ENCODE data around the gene FCHO1.
A peak's percentile ranks its signal among the peaks of the same experiment; 100 is the strongest.

The FCHO1 gene, protein sequence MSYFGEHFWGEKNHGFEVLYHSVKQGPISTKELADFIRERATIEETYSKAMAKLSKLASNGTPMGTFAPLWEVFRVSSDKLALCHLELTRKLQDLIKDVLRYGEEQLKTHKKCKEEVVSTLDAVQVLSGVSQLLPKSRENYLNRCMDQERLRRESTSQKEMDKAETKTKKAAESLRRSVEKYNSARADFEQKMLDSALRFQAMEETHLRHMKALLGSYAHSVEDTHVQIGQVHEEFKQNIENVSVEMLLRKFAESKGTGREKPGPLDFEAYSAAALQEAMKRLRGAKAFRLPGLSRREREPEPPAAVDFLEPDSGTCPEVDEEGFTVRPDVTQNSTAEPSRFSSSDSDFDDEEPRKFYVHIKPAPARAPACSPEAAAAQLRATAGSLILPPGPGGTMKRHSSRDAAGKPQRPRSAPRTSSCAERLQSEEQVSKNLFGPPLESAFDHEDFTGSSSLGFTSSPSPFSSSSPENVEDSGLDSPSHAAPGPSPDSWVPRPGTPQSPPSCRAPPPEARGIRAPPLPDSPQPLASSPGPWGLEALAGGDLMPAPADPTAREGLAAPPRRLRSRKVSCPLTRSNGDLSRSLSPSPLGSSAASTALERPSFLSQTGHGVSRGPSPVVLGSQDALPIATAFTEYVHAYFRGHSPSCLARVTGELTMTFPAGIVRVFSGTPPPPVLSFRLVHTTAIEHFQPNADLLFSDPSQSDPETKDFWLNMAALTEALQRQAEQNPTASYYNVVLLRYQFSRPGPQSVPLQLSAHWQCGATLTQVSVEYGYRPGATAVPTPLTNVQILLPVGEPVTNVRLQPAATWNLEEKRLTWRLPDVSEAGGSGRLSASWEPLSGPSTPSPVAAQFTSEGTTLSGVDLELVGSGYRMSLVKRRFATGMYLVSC
- 55.1 to 96.7 (median 84.1) reads per million in 4 donors for total RNA-seq

DNA sequence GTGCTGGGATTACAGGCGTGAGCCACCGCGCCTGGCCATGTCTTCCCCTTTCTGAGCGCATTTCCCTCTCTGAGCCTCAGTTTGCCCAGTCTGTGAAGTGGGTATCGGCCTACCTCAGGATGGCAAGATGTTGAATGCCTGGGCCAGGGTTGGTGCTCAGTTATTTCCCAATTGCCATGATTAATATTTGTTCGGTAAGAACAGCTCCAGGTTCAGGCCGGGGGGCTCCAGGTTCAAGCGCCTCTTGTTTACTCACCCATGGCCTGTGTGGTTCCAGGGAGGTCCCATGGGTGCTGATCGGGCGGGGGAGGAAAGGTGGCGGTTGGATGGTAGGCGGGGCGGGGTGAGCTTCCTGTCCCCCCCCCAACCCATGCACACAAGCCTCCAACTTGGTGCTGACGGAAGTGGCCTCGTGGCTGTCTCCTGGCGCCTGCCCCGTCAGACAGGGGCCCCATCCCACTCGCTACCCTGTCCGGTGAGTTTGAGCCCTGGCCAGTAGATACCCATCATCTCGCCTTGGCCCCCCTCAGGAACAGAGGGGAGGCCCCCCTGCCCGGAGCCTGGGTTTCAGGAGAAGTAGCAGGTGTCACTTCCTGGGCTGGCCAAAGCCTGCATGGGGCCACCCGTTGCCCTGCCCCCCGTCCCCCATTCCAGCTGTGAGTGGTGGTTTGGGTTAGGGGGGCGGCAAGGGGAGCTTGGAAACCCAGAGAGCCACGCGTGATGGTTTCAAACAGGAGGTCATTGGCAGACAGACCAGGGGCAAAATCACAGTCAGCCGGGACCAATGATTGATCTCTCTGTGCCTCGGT, at the start of gene FCHO1:
Gene FCHO1 (plus strand): TSS at position 375 of the 809 bp plus-strand sequence. CDS start 3,688 bp downstream, outside the sequence.
- DNase-seq: peak; percentile 72 to 91 (median 80)

DNA sequence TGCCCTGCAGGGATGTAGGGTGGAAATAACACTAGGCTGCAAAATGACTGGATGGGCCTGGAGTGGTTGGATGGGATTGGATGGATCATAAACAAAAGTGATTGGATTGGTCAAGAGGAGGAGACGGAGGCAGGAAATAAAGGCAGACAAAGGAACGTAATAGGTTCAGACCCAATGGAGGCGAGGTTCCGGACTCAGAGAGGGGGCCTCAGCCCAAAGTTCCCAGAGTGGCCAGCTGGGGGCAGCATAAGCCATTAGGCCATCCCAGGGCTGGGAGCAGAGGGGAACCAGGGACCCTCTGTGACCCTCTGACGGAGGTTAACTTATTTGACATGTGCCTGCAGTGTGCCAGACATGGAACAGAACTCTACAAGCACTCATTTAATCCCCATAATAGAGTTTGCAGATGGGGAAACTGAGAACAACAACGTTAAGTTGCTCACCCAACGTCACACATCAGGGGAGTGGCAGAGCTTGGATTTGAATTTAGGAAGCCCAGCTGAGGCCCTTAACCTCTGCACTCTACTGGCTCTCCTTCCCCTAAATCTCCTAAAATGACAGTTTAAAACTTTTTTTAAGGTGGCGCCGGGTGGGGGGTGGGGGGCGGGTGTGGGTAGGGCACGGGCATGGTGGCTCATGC, 47.3 kb upstream of the FCHO1 start:
- DNase-seq: peak; percentile 37 to 69 (median 49)

DNA sequence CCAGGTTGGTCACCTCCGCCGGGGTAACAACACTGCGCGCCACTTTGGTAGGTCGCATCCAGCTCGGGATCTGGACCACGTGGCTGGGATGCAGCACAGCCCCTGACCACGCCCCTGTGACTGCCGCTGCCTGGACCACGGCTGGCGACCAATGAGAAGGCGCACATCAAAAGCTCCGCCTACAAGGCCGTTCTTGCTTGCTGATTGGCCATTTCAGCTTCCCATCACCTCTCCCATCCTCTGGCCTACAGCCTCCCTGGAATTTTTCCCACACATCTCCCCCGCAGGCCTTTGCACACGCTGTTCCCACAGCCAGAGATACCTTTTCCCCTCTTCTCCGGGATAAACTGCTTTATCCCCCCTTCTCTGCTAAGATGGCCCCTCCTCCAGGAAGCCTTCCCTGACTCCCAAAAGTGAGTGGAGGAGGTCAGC, 44.5 kb upstream of the FCHO1 start:
- no peak for DNase-seq

DNA sequence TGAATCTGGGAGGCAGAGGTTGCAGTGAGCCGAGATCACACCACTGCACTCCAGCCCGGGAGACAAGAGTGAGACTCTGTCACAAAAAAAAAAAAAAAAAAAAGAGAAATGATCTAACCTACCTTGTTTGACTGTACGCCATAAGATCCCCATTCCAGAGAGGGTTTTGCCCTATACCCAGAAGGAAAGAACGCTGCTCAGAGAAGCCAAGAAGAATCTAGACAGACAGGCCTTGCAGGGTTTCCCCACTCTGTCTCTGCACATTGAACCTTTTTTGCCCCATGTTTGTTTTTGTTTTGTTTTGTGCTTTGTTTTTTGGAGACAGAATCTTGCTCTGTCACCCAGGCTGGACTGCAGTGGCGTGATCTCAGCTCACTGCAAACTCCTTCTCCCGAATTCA, 39.4 kb upstream of the FCHO1 start:
- no peak for DNase-seq

DNA sequence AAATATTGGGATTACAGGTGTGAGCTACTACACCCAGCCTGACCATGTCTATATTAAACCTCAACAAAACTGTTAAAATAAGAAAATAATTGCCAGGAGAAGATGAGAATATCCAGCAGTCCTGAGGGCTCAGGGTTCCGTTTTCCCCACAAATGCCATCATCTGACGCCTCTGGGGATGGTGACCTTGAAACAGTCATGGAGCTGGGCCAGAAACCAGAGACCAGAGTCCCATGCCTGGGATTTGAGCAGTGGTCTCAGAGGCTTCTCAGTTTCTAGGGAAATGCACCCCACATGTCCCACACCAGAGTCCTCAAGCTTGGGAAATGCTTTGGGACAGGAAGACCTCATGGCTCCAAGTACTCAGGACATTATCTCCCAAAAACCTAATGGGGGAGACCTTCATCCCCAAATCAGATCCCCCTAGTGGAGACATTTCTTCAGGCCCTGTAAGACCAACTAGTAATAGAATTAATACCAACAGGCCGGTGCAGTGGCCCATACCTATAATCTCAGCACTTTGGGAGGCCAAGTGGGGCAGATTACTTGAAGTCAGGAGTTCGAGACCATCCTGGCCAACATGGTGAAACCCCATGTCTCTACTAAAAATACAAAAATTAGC, 34.9 kb upstream of the FCHO1 start:
- DNase-seq: no peak

DNA sequence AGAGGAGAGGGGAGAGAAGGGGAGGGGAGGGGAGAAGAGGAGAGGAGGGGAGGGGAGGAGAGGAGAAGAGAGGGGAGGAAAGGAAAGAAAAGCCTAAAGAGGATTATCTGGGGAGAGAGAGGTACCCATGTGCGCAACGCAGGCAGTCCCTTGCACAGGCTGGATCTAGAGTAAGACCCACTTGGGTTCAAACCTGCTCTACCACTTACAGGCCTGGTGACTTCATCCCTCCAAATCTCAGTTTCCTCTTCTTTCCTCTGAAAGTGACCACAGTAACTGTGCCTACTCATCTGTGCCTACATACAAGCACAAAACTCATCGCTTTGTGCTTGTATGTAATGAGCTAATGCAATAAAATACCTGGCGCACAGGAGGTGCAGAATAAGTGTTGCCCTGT, 32.7 kb upstream of the FCHO1 start:
- DNase-seq: peak in 1 of 5 donors; percentile 35

- peak in 4 of 5 donors; percentile 46 to 69 (median 56) for DNase-seq
Measured at GRCh38 chr19:17718947-17719711, 32.1 kb upstream of the FCHO1 start, which contains the start of gene MAP1S. Gene MAP1S, plus strand, starts transcription at chr19:17719480. Its CDS starts 23 bp downstream, at chr19:17719503.

DNA sequence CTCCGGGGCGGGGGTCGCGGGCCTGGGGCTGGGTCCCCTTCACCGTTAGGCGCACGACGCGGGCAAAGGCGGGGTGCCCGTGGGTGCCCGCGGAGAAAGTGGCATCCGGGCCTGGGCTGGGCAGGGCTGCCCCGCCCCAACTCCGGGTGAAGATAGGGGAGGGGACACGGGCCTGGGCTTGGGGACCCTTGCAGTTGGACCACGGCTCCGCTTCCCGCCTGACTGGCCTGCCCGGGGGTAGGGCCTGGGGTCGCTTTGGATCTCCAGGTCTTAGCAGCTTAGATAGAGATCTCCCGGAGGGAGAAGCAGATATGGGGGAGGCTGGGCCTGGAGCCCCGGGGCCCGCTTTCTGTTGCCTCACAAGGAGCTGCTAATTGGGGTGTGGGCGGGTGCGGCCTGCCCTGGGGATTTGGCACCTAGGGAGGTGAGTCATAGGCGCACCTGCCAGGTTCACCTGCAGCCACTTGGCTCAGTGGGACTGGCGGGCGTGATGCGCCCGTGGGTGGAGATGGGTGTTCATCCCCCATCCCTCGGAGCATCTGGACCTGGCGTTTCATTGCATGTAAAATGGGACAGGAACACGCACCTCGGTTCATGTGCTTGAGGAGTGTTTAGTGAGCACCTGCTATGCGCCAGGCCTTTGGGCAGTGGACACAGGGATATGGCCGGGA, 31.4 kb upstream of the FCHO1 start:
- DNase-seq: peak in 1 of 5 donors; percentile 18

DNA sequence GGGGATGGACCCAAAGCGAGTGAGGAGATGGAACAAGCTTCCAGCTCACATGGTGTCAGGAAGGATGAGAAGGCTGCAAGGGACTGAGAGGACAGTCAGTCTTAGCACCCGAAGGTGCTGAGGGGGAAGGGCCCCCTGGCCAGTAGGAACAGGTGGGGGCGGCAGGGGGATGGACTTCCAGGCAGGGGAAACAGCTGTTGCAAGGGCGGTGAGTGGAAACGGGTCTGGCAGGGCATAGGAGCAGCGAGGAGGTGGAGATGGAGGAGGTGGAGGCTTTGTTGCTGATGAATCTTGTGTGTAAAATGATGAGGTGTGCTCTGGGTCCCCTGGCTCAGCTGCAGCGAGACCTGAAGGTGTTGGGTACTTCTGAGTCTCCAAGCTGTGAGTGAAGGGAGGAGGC, 30.8 kb upstream of the FCHO1 start:
- DNase-seq: no peak

DNA sequence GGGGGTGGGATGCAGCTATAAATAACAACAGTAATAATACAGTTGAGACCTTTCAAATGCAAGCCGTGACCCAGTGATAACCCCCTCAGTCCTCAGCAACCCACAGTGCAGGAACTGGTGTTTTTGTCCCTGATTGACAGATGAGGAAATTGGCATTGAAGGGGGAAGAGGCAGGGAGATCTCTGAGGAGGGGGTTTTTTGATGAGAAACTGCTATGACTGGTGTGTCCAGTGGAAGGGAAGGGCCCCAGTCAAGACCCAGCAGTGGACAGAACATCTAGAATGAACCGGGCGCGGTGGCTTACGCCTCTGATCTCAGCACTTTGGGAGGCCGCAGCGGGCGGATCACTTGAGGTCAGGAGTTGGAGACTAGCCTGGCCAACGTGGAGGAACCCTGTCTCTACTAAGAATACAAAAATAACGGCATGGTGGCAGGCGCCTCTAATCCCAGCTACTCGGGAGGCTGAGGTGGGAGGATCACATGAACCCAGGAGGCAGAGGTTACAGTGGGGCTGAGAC, 30.1 kb upstream of the FCHO1 start:
- DNase-seq: no peak

GRCh38 chr19:17721821-17722220, 29.5 kb upstream of the FCHO1 start:
- no peak for DNase-seq

DNA sequence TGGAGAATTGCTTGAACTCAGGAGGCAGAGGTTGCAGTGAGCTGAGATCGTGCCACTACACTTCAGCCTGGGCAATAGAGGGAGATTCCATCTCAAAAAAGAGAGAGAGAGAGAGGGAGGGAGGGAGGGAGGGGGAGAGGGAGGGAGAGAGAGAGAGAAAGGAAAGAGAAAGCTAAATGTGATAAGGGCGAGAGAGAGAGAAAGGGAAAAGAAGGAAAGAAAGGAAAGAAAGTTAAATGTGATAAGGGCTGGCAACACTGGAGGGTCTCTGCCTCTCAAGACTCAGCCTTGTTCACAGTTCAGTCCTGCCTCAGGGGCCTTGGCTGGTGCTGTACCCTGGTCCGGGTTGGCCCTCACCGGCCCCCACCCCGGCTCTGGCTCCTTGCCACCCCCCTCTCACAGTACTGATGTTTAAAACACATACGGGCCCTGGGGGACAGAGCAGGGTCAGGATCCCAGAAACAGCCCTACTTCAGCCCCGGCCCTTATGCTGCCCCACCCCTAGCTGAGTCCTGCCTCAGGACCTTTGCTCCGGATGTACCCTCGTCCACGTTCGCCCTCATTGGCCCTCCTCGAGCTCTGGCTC, 28.5 kb upstream of the FCHO1 start:
- DNase-seq: no peak

- DNase-seq: no peak
Measured at GRCh38 chr19:17724655-17725054, 26.6 kb upstream of the FCHO1 start.

GRCh38 chr19:17725422-17726078, 25.7 kb upstream of the FCHO1 start:
- no peak for DNase-seq

DNA sequence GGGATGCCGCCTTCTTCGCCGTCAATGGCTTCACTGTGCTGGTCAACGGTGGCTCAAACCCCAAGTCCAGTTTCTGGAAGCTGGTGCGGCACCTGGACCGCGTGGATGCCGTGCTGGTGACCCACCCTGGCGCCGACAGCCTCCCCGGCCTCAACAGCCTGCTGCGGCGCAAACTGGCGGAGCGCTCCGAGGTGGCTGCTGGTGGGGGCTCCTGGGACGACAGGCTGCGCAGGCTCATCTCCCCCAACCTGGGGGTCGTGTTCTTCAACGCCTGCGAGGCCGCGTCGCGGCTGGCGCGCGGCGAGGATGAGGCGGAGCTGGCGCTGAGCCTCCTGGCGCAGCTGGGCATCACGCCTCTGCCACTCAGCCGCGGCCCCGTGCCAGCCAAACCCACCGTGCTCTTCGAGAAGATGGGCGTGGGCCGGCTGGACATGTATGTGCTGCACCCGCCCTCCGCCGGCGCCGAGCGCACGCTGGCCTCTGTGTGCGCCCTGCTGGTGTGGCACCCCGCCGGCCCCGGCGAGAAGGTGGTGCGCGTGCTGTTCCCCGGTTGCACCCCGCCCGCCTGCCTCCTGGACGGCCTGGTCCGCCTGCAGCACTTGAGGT, 25.0 kb upstream of the FCHO1 start:
- DNase-seq: no peak

DNA sequence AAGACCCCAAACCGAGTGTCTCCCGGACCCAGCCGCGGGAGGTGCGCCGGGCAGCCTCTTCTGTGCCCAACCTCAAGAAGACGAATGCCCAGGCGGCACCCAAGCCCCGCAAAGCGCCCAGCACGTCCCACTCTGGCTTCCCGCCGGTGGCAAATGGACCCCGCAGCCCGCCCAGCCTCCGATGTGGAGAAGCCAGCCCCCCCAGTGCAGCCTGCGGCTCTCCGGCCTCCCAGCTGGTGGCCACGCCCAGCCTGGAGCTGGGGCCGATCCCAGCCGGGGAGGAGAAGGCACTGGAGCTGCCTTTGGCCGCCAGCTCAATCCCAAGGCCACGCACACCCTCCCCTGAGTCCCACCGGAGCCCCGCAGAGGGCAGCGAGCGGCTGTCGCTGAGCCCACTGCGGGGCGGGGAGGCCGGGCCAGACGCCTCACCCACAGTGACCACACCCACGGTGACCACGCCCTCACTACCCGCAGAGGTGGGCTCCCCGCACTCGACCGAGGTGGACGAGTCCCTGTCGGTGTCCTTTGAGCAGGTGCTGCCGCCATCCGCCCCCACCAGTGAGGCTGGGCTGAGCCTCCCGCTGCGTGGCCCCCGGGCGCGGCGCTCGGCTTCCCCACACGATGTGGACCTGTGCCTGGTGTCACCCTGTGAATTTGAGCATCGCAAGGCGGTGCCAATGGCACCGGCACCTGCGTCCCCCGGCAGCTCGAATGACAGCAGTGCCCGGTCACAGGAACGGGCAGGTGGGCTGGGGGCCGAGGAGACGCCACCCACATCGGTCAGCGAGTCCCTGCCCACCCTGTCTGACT, 24.1 kb upstream of the FCHO1 start:
- no peak for DNase-seq

GRCh38 chr19:17727843-17728242, 23.4 kb upstream of the FCHO1 start:
- no peak for DNase-seq

DNA sequence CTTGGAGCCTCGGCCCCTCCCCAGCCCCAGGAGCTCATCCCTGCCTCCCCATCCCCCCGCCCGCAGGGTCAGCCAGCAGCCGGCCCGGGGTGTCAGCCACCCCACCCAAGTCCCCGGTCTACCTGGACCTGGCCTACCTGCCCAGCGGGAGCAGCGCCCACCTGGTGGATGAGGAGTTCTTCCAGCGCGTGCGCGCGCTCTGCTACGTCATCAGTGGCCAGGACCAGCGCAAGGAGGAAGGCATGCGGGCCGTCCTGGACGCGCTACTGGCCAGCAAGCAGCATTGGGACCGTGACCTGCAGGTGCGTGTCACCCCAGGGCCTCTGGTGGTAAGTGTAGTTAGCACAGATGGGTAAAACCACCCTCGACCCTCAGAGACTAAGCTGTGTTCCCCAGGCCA, 18.1 kb upstream of the FCHO1 start:
- DNase-seq: no peak
